Measurements from ENCODE around the gene GNAT3.

GNAT3 gene

DNA sequence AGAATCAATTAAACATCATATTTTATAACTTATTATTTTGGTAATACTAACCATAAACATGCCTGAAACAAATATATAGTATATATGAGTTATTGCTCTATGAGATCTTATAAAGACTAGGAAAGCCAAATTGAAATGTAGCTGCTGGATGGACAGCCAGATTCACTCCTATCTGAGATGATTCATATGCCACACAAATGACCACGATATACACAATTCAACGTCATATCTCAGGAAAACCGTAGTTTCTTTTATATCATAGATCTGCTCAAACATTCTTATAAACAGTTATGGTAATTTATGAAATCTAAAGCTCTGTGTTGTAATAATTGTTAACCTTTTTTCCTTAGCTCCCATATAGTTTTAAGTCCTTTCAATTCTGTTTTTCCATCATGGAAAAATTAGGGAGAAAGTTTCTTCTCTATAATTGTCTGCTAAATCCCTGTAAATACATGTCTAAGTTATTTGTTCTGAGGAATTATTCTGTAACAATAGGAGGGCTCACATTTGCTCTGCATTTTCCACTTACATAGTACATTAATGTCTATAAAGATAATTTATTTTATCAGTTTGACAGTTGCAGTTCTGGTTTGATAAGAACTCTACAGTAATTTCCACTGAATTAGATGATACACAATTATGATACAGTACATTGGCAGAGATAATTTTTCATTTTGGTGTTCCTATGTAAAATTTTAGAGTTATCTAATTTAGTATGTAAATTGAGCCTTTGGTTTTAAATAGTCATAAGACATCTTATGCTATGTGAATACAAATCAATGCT, 42.7 kb downstream of the GNAT3 start:
- DNase-seq (ENCODE audit: low read depth in 1 of 2, low spot score in 1 of 2): no peak
- TF ChIP-seq JUND (IDR thresholded peaks at IDR 0.05; ENCODE audit: low read depth): no peak
- in situ Hi-C loops (cut with HindIII; ENCODE audit: low pct_unique_long_range_greater_than_20kb, low sequenced_read_pairs): no loop called here

GRCh38 chr7:80467069-80467468, 44.8 kb downstream of the GNAT3 start:
- no peak for DNase-seq (ENCODE audit: low read depth in 1 of 2, low spot score in 1 of 2)
- in situ Hi-C loops (cut with HindIII; ENCODE audit: low pct_unique_long_range_greater_than_20kb, low sequenced_read_pairs): no loop called here
- TF ChIP-seq JUND (IDR thresholded peaks at IDR 0.05; ENCODE audit: low read depth): no peak

DNA sequence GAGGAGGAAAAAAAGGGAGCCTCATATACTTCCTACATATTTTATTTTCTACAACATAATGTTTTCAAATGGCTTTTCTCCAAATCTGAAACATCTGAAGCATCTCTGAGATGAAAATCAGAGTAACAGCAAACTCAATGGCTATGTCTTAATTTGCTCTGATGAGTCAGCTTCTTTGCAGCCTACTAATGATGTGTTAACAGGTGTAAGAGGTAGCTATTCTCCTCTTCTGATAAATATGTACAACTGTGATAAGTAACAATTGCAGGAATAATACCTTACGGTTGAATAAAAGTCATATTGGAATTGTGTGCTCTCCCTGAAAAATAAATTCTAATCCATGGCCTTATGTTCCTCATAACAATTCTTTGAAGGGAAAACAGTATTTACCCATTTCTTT, 45.2 kb downstream of the GNAT3 start:
- DNase-seq (ENCODE audit: low read depth in 1 of 2, low spot score in 1 of 2): no peak
- TF ChIP-seq JUND (IDR thresholded peaks at IDR 0.05; ENCODE audit: low read depth): no peak

DNA sequence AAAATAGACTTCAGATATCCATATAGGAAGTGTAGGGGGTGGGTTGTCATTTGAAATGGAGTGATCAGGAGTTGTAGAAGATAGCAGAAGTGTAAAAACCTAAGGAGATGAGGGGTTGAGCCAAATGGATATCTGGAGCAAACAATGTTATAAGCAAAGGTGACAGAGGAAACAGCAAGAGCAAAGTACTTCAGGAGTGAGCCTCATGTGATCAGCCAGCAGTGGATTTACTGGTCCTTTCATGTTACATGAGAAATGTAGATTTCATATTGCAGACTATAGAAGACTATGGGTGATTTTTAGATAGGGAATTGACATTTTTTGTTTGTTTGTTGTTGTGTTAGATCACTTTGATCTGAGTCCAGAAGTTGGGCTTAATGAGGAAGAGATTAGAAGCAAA, 47.7 kb downstream of the GNAT3 start:
- in situ Hi-C loops (cut with HindIII; ENCODE audit: low pct_unique_long_range_greater_than_20kb, low sequenced_read_pairs): no loop called here
- no peak for DNase-seq (ENCODE audit: low read depth in 1 of 2, low spot score in 1 of 2)
- no peak for TF ChIP-seq JUND (IDR thresholded peaks at IDR 0.05; ENCODE audit: low read depth)

More for the DNA sequence above, 45.2 kb downstream of the GNAT3 start:
- in situ Hi-C loops (cut with HindIII; ENCODE audit: low pct_unique_long_range_greater_than_20kb, low sequenced_read_pairs): no loop called here

DNA sequence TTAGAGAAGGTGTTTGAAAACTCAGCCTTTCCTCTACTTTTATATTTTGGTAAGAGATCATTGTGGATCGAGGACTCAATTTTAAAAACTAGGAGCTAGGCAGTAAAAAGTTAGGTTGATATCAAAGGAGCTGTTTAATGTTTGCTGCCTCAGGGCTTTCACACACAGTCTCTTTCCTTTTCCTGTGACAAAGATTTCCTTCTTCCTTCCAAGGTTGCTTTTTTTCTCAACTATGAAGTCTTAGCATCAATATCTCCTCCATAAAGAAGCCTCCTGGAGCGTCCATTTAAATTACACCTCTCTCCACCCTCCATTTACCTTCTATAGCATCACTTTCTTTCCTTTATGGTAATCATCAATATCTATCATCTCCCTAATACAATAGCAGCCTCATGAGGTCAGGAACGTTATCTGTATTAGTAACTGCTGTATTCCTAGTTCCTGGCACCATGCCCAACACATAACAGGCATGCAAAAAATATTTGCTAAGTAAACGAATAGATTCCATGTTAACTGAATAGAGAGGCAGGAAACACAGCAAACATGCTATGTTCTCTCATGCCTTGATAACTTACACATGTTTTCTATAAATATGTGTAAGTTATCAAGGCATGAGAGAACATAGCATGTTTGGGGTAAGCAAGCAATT, 48.5 kb downstream of the GNAT3 start:
- in situ Hi-C loops (cut with HindIII; ENCODE audit: low pct_unique_long_range_greater_than_20kb, low sequenced_read_pairs): no loop called here
- DNase-seq (ENCODE audit: low read depth in 1 of 2, low spot score in 1 of 2): no peak

DNA sequence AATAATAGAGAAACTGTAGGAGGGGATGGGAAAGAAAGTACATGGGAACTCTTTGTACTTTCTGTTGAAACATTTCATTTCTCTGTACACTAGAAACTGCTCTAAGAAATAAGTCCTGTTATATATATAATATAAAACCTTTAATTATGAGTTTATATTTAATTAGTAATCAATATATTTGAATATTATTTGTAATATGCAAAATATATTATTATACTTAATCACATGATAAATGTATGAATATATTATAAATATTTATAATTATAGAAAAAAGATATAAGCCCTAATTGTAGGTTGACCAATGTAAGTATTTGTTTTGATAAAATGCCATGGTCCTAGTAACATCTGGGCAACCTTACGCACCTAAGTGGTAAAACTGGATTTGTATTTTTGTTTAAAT, 51.0 kb downstream of the GNAT3 start:
- DNase-seq (ENCODE audit: low read depth in 1 of 2, low spot score in 1 of 2): no peak
- TF ChIP-seq JUND (IDR thresholded peaks at IDR 0.05; ENCODE audit: low read depth): no peak
- in situ Hi-C loops (cut with HindIII; ENCODE audit: low pct_unique_long_range_greater_than_20kb, low sequenced_read_pairs): no loop called here

More for the DNA sequence above, 48.5 kb downstream of the GNAT3 start:
- TF ChIP-seq JUND (IDR thresholded peaks at IDR 0.05; ENCODE audit: low read depth): no peak

DNA sequence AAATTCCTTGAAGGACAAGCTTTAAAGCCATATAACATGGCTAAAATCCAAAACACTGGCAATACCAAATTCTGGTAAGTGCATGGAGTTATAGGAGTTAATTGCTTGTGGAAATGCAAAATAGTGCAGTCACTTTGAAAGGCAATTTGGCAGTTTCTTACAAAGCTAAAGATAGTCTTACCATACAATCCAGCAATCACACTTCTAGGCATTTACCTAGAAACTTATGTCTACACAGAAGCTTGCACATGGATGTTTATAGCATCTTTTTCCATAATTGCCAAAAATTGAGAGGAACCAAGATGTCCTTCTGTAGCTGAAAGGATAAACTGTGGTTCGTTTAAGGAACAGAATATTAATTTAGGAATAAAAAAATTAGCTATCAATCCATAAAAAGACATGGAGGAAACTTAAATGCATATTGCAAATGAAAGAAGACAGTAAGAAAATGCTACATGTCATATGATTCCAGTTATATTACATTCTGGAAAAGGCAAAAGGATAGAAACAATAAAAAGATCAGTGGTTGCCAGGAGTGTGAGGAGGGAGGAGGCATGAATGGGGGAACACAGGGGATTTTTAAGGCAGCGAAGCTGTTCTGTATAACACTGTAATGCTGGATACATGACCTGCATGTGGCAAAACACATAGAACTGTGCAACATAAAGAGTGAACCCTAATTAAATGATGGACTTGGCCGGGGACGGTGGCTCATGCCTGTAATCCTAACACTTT, 51.9 kb downstream of the GNAT3 start:
- TF ChIP-seq JUND (IDR thresholded peaks at IDR 0.05; ENCODE audit: low read depth): no peak
- in situ Hi-C loops (cut with HindIII; ENCODE audit: low pct_unique_long_range_greater_than_20kb, low sequenced_read_pairs): no loop called here
- no peak for DNase-seq (ENCODE audit: low read depth in 1 of 2, low spot score in 1 of 2)

- DNase-seq (ENCODE audit: low read depth in 1 of 2, low spot score in 1 of 2): no peak
- no peak for TF ChIP-seq JUND (IDR thresholded peaks at IDR 0.05; ENCODE audit: low read depth)
Observed at GRCh38 chr7:80458822-80459725, 52.8 kb downstream of the GNAT3 start.

GRCh38 chr7:80453699-80454340, 58.0 kb downstream of the GNAT3 start:
- in situ Hi-C loops (cut with HindIII; ENCODE audit: low pct_unique_long_range_greater_than_20kb, low sequenced_read_pairs): no loop called here
- no peak for TF ChIP-seq JUND (IDR thresholded peaks at IDR 0.05; ENCODE audit: low read depth)
- peak in 1 of 2 experiments; percentile 52 for DNase-seq (ENCODE audit: low read depth in 1 of 2, low spot score in 1 of 2)

More at GRCh38 chr7:80458822-80459725, 52.8 kb downstream of the GNAT3 start:
- in situ Hi-C loops (cut with HindIII; ENCODE audit: low pct_unique_long_range_greater_than_20kb, low sequenced_read_pairs): no loop called here

DNA sequence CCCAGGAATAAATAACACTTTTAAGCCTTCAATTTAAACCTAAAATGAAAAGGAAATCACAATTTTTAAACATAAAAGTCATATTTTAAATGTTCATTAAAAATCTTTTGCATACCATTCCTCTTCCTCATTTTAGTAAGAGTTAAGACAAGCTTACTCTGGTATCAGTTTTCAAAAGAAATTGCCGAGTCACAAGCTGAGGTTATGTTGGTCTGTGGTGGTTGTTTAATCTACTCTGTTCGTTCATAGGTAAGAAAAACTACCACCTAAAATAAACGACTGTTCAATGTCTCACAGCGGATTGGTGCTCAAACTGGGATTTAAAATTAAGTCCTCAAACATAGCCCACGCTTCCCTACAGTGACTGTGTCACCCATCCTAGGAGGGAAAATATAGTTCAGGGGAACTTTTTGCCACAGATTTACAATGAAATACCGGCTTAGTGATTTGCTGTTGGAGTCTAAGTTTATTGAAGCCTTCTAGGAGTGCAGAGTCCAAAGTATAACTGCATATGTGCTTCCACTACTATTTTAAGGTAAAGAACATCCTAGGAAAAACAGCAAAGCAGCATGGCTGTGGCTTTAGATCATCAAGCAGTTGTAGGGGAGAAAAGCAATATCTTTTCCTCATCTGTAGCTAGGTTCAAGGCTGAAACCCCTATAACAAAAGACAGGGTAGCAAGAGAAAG, 61.1 kb downstream of the GNAT3 start:
- in situ Hi-C loops (cut with HindIII; ENCODE audit: low pct_unique_long_range_greater_than_20kb, low sequenced_read_pairs): no loop called here
- no peak for DNase-seq (ENCODE audit: low read depth in 1 of 2, low spot score in 1 of 2)
- TF ChIP-seq JUND (IDR thresholded peaks at IDR 0.05; ENCODE audit: low read depth): no peak

DNA sequence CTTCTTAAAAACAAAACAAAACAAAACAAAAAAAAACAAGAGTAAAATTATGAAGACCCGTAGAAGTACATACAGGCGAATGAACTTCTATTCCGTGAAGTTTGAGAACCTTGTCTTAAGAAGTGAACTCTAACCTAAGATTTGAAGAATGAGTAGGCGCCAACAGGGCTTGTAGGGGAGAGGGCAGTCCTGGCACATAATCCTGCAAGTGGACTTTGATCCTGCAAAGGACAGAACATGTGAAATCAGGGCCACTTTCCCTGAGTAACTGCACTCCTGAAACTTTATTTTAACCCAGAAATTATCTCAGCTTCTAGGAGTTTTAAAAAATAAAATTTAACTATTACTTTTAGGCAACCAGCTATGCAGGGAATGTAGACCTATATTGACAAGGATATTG, 62.0 kb downstream of the GNAT3 start:
- in situ Hi-C loops (cut with HindIII; ENCODE audit: low pct_unique_long_range_greater_than_20kb, low sequenced_read_pairs): no loop called here
- no peak for DNase-seq (ENCODE audit: low read depth in 1 of 2, low spot score in 1 of 2)
- TF ChIP-seq JUND (IDR thresholded peaks at IDR 0.05; ENCODE audit: low read depth): no peak
